ENCODE data around the gene SORCS2. TPM values are rescaled to one million over a fixed set of nuclear protein-coding genes. Genes with fewer than 3 reads are reported as not detected.

The SORCS2 gene
- total RNA-seq, 2 donors from 2014 or later: 0.68 to 0.92 TPM

DNA sequence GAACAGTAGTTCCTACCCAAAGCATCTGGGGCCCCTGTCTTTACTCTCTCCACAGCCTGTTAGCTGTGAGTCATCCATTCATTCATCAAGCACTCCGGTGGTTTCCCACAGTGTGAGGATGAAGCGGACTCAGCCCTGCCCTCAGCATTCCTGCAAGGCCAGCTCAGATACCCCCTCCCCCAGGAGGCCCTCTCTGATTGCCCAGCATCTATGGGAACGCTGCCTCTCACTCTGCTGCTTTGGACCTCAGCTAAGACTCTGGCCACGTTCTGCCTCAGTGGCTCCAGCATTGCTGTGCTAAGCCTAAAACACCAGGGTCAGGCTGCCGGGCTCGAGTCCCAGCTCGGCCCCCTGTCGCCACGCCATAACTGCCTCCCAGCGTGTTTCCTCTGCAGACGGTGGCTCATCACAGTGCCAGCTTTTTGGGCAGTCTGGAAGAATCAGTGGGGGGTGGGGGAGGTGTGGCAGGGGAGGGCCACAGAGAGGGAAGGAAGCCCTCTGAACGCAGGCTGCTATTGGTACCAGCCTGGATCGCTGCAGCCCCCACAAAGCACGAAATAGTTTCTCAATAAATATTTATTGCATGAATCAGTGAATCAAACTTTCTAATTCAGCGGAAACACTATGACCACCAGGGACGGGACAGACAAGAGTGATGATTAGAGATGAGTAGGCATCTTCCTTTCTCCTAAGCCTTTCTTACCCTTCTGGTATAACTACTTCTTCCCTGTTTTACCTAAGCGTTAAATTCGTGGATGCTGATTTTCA, 74.4 kb downstream of the SORCS2 start:
- H3K9me3 ChIP-seq: no peaks in the 10 kb centered on the region
- ATAC-seq (ENCODE audit: insufficient number of reproducible peaks, low FRiP score, low read depth): no peak
- H3K4me3 ChIP-seq: no peak overlapping the region
- TF ChIP-seq, protein P1, sequence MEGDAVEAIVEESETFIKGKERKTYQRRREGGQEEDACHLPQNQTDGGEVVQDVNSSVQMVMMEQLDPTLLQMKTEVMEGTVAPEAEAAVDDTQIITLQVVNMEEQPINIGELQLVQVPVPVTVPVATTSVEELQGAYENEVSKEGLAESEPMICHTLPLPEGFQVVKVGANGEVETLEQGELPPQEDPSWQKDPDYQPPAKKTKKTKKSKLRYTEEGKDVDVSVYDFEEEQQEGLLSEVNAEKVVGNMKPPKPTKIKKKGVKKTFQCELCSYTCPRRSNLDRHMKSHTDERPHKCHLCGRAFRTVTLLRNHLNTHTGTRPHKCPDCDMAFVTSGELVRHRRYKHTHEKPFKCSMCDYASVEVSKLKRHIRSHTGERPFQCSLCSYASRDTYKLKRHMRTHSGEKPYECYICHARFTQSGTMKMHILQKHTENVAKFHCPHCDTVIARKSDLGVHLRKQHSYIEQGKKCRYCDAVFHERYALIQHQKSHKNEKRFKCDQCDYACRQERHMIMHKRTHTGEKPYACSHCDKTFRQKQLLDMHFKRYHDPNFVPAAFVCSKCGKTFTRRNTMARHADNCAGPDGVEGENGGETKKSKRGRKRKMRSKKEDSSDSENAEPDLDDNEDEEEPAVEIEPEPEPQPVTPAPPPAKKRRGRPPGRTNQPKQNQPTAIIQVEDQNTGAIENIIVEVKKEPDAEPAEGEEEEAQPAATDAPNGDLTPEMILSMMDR (IDR thresholded peaks at IDR 0.05): no peak
- H3K27me3 ChIP-seq (replicated peaks; ENCODE audit: insufficient read depth): no peaks in the 10 kb centered on the region
- H3K36me3 ChIP-seq: no peaks in the 10 kb centered on the region
- H3K27ac ChIP-seq: no peak overlapping the region
- no peak for DNase-seq (ENCODE audit: low spot score)
- no peaks in the 10 kb centered on the region for H3K4me1 ChIP-seq (ENCODE audit: control insufficient read depth in 1 of 2, low read depth in 2 of 2)

DNA sequence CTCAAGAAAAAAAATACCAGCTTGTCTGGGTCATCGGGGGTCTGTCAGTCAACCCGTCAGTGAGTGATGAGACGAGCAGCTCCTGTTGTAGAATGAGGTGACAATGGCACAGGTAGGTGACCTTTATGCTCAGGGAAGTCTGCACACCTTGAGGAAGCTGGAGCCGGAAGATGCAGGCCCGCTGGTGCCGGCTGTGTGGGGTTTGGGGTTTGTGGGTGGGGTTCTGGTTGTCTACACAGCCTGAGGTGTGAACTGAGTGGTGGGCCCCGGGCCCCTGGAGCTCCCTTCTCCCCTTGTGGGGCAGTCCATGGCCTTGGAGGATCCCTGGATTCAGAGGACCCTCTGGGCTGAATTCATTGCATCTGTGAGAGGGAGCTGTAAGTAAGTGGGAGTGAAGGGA, 75.5 kb downstream of the SORCS2 start:
- no peaks in the 10 kb centered on the region for H3K36me3 ChIP-seq
- TF ChIP-seq, protein P1 (IDR thresholded peaks at IDR 0.05): no peak
- no peaks in the 10 kb centered on the region for H3K9me3 ChIP-seq
- DNase-seq (ENCODE audit: low spot score): no peak
- no peak overlapping the region for H3K4me3 ChIP-seq
- H3K27me3 ChIP-seq (replicated peaks; ENCODE audit: insufficient read depth): no peaks in the 10 kb centered on the region
- no peaks in the 10 kb centered on the region for H3K4me1 ChIP-seq (ENCODE audit: control insufficient read depth in 1 of 2, low read depth in 2 of 2)
- no peak for ATAC-seq (ENCODE audit: insufficient number of reproducible peaks, low FRiP score, low read depth)
- H3K27ac ChIP-seq: no peak overlapping the region

DNA sequence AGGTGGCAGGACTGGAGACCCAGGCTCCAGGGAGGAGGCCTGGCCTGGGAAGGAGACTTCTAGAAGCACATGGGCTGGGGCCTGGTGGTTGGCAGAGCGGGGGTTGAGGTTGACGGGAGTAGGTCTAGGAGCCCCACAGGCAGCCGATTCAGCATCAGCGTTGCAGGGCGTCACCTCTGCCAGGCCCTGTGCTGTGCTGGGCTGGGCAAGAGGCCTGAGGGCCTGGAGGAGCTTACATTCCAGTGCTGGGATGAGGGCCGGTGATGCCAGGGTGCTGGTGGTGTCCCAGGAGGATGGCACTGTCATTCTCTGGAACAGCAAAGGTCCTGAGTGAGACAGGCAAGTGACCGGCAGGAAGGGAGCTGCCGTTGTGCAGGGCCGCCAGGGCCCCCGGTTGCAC, 76.6 kb downstream of the SORCS2 start:
- no peaks in the 10 kb centered on the region for H3K4me1 ChIP-seq (ENCODE audit: control insufficient read depth in 1 of 2, low read depth in 2 of 2)
- H3K27ac ChIP-seq: no peak overlapping the region
- no peaks in the 10 kb centered on the region for H3K36me3 ChIP-seq
- H3K27me3 ChIP-seq (replicated peaks; ENCODE audit: insufficient read depth): no peaks in the 10 kb centered on the region
- no peak overlapping the region for H3K4me3 ChIP-seq
- ATAC-seq (ENCODE audit: insufficient number of reproducible peaks, low FRiP score, low read depth) (no peak), DNase-seq (ENCODE audit: low spot score) (no peak)
- TF ChIP-seq, protein P1 (IDR thresholded peaks at IDR 0.05): no peak
- H3K9me3 ChIP-seq: no peaks in the 10 kb centered on the region

DNA sequence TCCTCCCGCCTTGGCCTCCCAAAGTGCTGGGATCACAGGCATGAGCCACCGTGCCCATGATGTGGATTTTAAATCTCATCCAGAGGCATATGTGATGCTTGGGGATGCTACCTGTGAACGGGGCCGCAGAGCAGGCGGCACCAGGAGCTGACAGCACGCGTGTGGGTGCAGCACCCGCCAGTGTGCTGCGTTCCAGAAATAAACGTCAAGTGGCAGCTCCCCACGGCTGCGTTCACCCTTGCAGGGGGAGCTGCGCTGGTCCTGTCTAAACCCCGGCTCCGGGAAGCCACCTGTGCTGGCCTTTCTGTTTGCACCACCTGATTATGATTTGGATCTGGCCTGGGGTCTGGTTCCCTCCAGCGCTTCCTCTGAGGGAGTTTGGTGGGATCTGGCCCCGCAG, 77.8 kb downstream of the SORCS2 start:
- TF ChIP-seq, protein P1 (IDR thresholded peaks at IDR 0.05): no peak
- Histone ChIP-seq H3K27ac (no peak overlapping the region), H3K36me3 (no peaks in the 10 kb centered on the region), H3K4me3 (no peak overlapping the region), H3K27me3 (replicated peaks; ENCODE audit: insufficient read depth) (no peaks in the 10 kb centered on the region), H3K4me1 (ENCODE audit: control insufficient read depth in 1 of 2, low read depth in 2 of 2) (no peaks in the 10 kb centered on the region), H3K9me3 (no peaks in the 10 kb centered on the region)
- no peak for ATAC-seq (ENCODE audit: insufficient number of reproducible peaks, low FRiP score, low read depth)
- DNase-seq (ENCODE audit: low spot score): no peak

DNA sequence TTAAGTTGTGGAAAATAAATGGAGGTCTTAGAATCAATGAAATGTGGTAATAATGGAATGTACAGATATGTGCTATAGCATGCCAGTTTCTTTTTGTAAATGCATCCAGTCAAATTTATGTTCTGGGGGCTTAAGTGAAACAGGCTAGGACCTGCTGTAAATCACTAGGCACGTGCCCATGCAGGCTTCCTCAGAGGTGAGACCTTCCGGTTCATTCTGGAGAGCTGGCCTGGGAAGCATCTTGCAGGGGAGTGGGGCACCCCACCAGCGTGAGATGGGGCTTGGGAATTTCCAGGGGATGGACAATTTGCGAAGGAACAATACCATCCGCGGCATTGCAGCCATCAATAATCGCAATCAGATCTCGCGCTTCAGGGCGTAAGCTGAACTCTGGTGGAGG, 80.1 kb downstream of the SORCS2 start:
- Histone ChIP-seq H3K27me3 (replicated peaks; ENCODE audit: insufficient read depth) (no peaks in the 10 kb centered on the region), H3K27ac (no peak overlapping the region), H3K9me3 (no peaks in the 10 kb centered on the region), H3K36me3 (no peaks in the 10 kb centered on the region), H3K4me3 (no peak overlapping the region), H3K4me1 (ENCODE audit: control insufficient read depth in 1 of 2, low read depth in 2 of 2) (no peaks in the 10 kb centered on the region)
- no peak for ATAC-seq (ENCODE audit: insufficient number of reproducible peaks, low FRiP score, low read depth)
- TF ChIP-seq, protein P1 (IDR thresholded peaks at IDR 0.05): no peak
- DNase-seq (ENCODE audit: low spot score): no peak
